SH-SY5Y (cell line): ENCODE data around the gene CBX4.

Source experiments
- GATA2 ChIP-seq: IDR thresholded peaks from 2 replicates; pipeline ENCODE4 v1.6.1; 2011; ENCODE audit warnings: mild to moderate bottlenecking, low read depth, low read length
- GATA3 ChIP-seq: IDR thresholded peaks from 2 replicates; pipeline ENCODE4 v1.6.1; 2011; ENCODE audit warnings: low read depth, mild to moderate bottlenecking, low read length, moderate library complexity

GRCh38 chr17:79796763-79797491 is 42.3 kb downstream of the CBX4 start, which contains the start of gene CBX8:
- no peak for TF ChIP-seq GATA2
- TF ChIP-seq GATA3, result no peak
